Glutamatergic neuron (in vitro differentiated cells): ENCODE measurements around the gene CACNA1E. TPM values are rescaled to one million over a fixed set of nuclear protein-coding genes. Genes with fewer than 3 reads are reported as not detected.

Experiments
- DNase-seq: peaks from one replicate; pipeline ENCODE4 v3.0.0; 2022
- H3K27ac Mint-ChIP-seq: one replicate; pipeline ENCODE4 v1.8.0; 2020; ENCODE audit warnings: mild to moderate bottlenecking, mixed read lengths, inconsistent platforms; ENCODE audit not compliant: unreplicated experiment
- H3K27me3 Mint-ChIP-seq: one replicate; pipeline ENCODE4 v1.8.0; 2020; ENCODE audit warnings: mild to moderate bottlenecking, moderate library complexity, mixed read lengths, inconsistent platforms; ENCODE audit not compliant: unreplicated experiment
- H3K36me3 Mint-ChIP-seq: one replicate; pipeline ENCODE4 v1.8.0; 2020; ENCODE audit warnings: mild to moderate bottlenecking, mixed read lengths, inconsistent platforms; ENCODE audit not compliant: unreplicated experiment
- H3K4me1 Mint-ChIP-seq: one replicate; pipeline ENCODE4 v1.8.0; 2020; ENCODE audit warnings: mild to moderate bottlenecking, low read depth, mixed read lengths, inconsistent platforms; ENCODE audit not compliant: unreplicated experiment
- H3K4me3 Mint-ChIP-seq: one replicate; pipeline ENCODE4 v1.8.0; 2020; ENCODE audit warnings: mild to moderate bottlenecking, mixed read lengths, inconsistent platforms; ENCODE audit not compliant: unreplicated experiment
- H3K9me3 Mint-ChIP-seq: one replicate; pipeline ENCODE4 v1.8.0; 2020; ENCODE audit warnings: mild to moderate bottlenecking, moderate library complexity, mixed read lengths, inconsistent platforms; ENCODE audit not compliant: unreplicated experiment
- CTCF ChIP-seq: fragments of 200-600 bp; sonication (generic); IDR thresholded peaks from one replicate; pipeline ENCODE4 v1.5.0; 2021; ENCODE audit not compliant: partially characterized antibody, unreplicated experiment
- total RNA-seq: library from RNA; stranded (reverse); fragmentation: NEBNext Ultra II Directional; extraction: Animal tissue kit (Norgen Biotek cat#: 25700); gene quantifications from one replicate; pipeline ENCODE4 v1.2.1, GENCODE V29; 2021; ENCODE audit not compliant: unreplicated experiment

CACNA1E gene
- total RNA-seq, 1 donor from 2014 or later, result 8.8 TPM

- no peaks in the 10 kb centered on the region for H3K36me3 Mint-ChIP-seq
- H3K27me3 Mint-ChIP-seq, result peaks cover 17% of the 10 kb centered on the region
- H3K9me3 Mint-ChIP-seq, result peaks cover 7% of the 10 kb centered on the region
- DNase-seq, result peak; percentile 64
- H3K27ac Mint-ChIP-seq, result no peak overlapping the region
- TF ChIP-seq CTCF, result no peak
- peaks cover 28% of the 10 kb centered on the region for H3K4me1 Mint-ChIP-seq
- no peak overlapping the region for H3K4me3 Mint-ChIP-seq
Observed at GRCh38 chr1:181551249-181551648, 67.9 kb downstream of the CACNA1E start.

- peaks cover 24% of the 10 kb centered on the region for H3K4me1 Mint-ChIP-seq
- no peak for TF ChIP-seq CTCF
- peaks cover 3% of the 10 kb centered on the region for H3K9me3 Mint-ChIP-seq
- no peaks in the 10 kb centered on the region for H3K36me3 Mint-ChIP-seq
- no peak for DNase-seq
- peak overlapping the region; percentile 50 for H3K4me3 Mint-ChIP-seq
- H3K27me3 Mint-ChIP-seq, result peaks cover 15% of the 10 kb centered on the region
- H3K27ac Mint-ChIP-seq, result no peak overlapping the region
Observed at GRCh38 chr1:181551754-181552153, 68.4 kb downstream of the CACNA1E start.

- TF ChIP-seq CTCF, result no peak
- no peaks in the 10 kb centered on the region for H3K36me3 Mint-ChIP-seq
Observed at GRCh38 chr1:181554465-181554864, 71.1 kb downstream of the CACNA1E start.

GRCh38 chr1:181556631-181557030, 73.3 kb downstream of the CACNA1E start:
- H3K9me3 Mint-ChIP-seq, result peaks cover 2% of the 10 kb centered on the region
- no peak for TF ChIP-seq CTCF
- H3K4me3 Mint-ChIP-seq, result no peak overlapping the region
- peaks cover 1% of the 10 kb centered on the region for H3K27me3 Mint-ChIP-seq
- no peak overlapping the region for H3K27ac Mint-ChIP-seq
- H3K4me1 Mint-ChIP-seq, result peaks cover 6% of the 10 kb centered on the region
- DNase-seq, result no peak
- H3K36me3 Mint-ChIP-seq, result no peaks in the 10 kb centered on the region

More at GRCh38 chr1:181554465-181554864, 71.1 kb downstream of the CACNA1E start:
- peaks cover 19% of the 10 kb centered on the region for H3K4me1 Mint-ChIP-seq
- peaks cover 8% of the 10 kb centered on the region for H3K27me3 Mint-ChIP-seq
- no peak for DNase-seq
- peaks cover 2% of the 10 kb centered on the region for H3K9me3 Mint-ChIP-seq
- H3K4me3 Mint-ChIP-seq, result no peak overlapping the region
- no peak overlapping the region for H3K27ac Mint-ChIP-seq

GRCh38 chr1:181557313-181557712, 74.0 kb downstream of the CACNA1E start:
- Mint-ChIP-seq H3K9me3 (no peaks in the 10 kb centered on the region), H3K4me3 (no peak overlapping the region), H3K4me1 (no peaks in the 10 kb centered on the region), H3K27ac (no peak overlapping the region), H3K27me3 (no peaks in the 10 kb centered on the region), H3K36me3 (no peaks in the 10 kb centered on the region)
- no peak for TF ChIP-seq CTCF
- no peak for DNase-seq
